Measurements from ENCODE around the gene DUT. TPM values are rescaled to one million over a fixed set of nuclear protein-coding genes. Genes with fewer than 3 reads are reported as not detected.
A peak's percentile ranks its signal among the peaks of the same experiment; 100 is the strongest.
"Not testable (repeated sequence)": the region's sequence is repeated elsewhere in the genome, so short reads cannot be mapped to it uniquely, and the experiment has no call there.

DUT gene
- total RNA-seq, 1 donor from 2014 or later, result 140 TPM

GRCh38 chr15:48326180-48326579 is 5.0 kb upstream of the DUT start:
- not testable (repeated sequence) for DNase-seq (ENCODE audit: extremely low read depth, low read depth, low spot score)

DNA sequence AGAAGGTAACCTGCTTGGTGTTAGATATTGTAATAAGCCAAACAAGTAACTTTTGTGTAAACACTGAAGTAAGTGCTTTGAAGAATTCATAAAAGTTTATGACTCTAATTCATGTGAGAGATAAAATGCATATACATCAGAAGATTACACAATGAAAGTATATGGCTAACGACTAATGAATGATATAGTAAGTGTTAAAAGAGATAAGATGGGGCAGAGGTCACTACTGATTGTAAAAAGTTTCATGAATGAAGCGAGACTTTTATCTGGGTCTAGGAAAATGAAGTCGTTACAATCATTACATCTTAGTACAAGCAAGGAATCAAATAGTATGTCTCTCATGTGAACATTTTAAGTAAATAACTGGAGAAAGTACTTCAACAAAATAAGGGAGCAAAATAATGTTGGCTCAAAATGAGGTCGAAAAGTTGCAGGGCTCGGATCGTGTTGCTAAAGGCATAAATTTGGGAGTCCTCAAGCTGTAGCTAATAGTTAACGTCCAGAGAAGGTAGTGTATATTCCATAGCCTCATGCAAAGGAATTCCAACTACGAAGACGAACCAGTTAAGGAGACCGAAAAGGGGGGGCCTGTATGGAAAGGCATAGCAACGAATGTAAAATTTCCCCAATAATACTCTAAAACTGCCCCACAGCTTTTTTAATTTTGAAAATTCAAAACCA is 984 bp upstream of the DUT start:
- no peak for DNase-seq (ENCODE audit: extremely low read depth, low read depth, low spot score)

DNA sequence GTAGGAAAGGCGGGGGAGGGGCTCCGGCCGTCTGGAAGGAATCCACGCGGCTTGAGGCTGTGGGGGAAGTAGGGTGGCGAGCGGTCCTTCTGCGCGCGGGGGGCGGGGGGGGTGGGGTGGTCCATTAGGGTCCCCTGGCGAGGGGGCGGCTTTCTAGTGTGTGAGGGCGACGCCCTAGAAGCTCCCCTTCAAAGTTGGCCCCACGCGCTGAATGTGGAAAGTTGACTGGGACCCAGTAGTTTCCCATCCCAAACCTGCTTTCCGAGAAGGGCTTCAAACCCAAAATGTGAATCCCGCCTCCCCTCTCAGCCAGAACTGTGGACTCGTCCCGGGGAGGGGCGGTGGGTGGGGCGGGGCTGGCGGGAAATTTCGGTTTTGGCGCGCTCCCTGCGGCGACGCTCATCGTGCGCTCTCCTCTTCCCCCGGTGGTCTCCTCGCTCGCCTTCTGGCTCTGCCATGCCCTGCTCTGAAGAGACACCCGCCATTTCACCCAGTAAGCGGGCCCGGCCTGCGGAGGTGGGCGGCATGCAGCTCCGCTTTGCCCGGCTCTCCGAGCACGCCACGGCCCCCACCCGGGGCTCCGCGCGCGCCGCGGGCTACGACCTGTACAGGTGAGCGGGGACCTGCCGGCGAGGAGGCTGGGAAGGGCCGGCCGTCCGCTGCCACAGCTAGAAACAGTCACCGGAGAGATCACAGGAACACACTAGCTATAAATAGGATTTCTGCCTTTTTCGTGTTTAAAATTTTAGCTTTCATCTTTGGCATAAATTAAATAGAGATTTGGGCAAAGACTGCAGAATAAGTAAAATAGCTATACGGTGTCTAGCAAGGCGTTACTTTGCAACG is 790 bp downstream of the DUT start:
- no peak for DNase-seq (ENCODE audit: extremely low read depth, low read depth, low spot score)

- DNase-seq (ENCODE audit: extremely low read depth, low read depth, low spot score), result no peak
Measured at GRCh38 chr15:48332642-48333034, 1.4 kb downstream of the DUT start.

DNA sequence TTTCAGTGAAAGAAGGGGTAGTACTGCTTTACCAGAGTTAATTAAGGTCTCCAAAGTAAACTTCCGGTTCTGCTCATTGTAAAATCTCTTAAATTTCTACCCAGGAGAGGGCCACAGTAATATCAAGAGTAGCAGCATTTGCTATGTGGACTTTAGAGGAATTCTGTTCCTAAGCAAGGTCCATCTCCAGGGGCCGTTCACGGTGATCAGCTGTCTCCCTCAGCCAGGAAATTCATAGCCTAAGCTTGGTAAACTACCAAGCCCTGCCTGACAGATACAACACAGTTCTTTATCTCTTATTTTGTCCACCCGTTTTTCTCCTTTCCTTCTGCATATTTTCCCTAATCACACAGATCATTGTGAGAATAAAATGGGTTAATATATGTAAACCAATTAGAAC is 2.3 kb downstream of the DUT start:
- DNase-seq (ENCODE audit: extremely low read depth, low read depth, low spot score), result no peak

DNA sequence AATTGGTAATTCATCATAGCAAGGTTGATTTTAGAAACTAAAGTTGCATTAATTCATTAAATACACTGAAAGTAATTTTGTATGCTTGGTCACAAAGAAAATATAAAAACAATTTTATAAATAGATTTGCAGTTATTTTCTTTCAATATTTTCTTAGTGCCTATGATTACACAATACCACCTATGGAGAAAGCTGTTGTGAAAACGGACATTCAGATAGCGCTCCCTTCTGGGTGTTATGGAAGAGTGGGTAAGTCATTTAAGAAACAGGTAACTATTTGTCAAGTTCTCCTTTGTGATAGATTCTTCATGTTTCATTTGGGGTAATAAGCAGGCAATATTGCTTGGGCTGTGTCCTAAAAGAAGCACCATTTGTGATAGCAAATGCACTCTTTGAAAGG is 3.0 kb downstream of the DUT start:
- no peak for DNase-seq (ENCODE audit: extremely low read depth, low read depth, low spot score)

- no peak for DNase-seq (ENCODE audit: extremely low read depth, low read depth, low spot score)
Measured at GRCh38 chr15:48336940-48337339, 5.7 kb downstream of the DUT start.

DNA sequence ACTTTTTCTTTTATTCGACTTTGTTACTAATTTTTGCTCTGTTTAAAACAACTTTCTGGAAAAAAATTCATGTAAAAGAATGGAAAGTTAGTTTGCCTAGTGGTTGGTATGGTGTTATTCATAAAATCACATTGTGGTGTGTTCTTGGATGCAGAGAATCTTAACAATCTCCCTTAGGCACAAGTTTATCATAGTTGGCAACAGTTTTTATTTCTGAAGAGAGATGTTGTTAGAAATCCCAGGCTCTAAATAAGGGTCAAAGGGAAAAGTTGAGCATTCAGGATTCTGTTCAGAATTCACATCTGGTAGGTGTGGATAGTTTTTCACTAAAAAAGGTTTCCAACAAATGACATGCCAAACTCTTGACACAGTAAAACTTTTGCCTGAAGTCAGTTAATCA is 6.4 kb downstream of the DUT start:
- DNase-seq (ENCODE audit: extremely low read depth, low read depth, low spot score), result no peak

DNA sequence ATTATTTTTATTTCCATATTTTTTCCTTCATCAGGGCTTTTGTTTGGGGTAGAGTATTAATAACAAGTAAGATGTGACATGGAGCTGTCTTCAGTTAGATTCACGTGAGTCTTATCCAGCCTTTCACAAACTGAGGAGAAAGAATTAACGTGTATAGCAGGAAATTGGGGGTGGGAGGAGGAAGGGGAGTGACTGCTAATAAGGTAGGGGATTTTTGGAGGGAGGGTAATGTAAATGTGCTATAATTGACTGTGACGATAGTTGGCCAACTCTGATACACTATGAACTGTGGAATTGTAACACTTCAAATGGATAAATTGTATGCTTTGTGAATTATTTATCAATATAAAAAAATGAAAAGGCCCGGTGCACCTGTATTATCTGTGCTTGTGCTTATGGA is 8.9 kb downstream of the DUT start:
- no peak for DNase-seq (ENCODE audit: extremely low read depth, low read depth, low spot score)

GRCh38 chr15:48343865-48344264 is 12.6 kb downstream of the DUT start:
- no peak for DNase-seq (ENCODE audit: extremely low read depth, low read depth, low spot score)

GRCh38 chr15:48345516-48345915 is 14.3 kb downstream of the DUT start:
- no peak for DNase-seq (ENCODE audit: extremely low read depth, low read depth, low spot score)

GRCh38 chr15:48352474-48353072 is 21.3 kb downstream of the DUT start:
- DNase-seq (ENCODE audit: extremely low read depth, low read depth, low spot score), result peak; percentile 58

DNA sequence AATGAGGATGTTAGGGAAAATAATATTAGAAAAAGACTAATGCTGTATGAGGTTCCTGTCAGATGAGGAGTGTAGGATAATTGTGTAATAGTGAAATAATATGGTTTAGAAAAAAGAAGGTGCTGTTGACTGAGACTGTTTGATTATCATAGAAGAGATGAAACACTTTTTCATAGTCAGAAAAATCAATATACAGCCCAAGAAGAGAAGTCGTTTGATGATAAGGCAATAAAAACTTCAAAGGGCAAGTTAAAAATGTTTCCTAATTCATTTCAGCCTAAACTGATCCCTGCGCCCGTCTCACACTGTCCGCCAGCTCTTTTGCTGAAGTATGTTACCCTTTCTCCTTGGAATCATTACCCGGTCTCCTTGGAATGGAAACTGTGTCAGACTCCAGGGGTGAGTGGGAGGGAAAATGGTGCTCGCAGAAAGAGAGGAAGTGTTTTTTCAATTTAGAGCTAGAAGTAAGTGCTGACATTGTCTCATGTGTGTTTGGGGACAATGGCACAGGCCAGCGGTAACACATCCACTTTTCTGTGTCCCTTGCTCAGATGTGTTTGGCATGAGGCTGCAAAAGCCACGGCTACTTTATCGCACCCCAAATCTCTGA is 23.6 kb downstream of the DUT start:
- DNase-seq (ENCODE audit: extremely low read depth, low read depth, low spot score), result no peak

- no peak for DNase-seq (ENCODE audit: extremely low read depth, low read depth, low spot score)
Measured at GRCh38 chr15:48355377-48355776, 24.1 kb downstream of the DUT start.

GRCh38 chr15:48358229-48359152 is 27.3 kb downstream of the DUT start:
- DNase-seq (ENCODE audit: extremely low read depth, low read depth, low spot score), result no peak

DNA sequence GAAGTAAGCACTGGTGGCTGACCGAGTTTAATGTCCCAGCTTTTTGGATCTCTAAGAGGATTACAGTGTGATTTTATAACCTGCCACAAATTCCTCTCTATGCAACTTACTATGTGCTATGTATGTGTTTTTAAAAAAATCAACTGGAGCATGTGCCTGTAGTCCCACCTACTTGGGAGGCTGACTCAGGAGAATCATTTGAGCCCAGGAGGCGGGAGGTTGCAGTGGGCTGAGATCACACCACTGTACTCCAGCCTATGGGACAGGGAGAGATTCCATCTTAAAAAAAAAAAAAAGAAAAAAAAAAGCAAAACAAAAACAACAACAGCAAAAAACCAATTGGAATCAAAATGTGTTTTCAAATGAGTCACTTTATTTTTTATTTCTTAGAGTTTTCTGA is 29.6 kb downstream of the DUT start:
- DNase-seq (ENCODE audit: extremely low read depth, low read depth, low spot score), result no peak

DNA sequence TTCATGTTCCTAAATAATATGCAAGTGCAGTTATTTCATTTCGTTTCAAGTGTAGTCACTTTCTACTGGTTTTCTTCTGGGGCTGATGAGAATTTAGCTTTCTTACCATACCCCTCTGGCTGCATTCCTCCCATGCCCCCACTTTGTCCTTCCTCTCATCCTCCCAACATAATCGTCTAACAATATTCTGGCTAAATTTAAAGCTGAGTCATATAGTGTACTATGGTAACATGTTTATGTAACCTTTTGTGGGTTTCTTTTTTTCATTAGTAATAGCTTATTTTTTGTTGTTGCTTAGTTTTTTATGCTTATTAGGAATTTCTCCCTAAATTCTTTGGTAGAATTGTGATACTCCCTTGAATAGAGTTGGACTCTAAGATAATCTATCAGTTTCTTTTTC is 30.5 kb downstream of the DUT start:
- DNase-seq (ENCODE audit: extremely low read depth, low read depth, low spot score), result no peak

GRCh38 chr15:48363474-48363873 is 32.2 kb downstream of the DUT start:
- no peak for DNase-seq (ENCODE audit: extremely low read depth, low read depth, low spot score)

DNA sequence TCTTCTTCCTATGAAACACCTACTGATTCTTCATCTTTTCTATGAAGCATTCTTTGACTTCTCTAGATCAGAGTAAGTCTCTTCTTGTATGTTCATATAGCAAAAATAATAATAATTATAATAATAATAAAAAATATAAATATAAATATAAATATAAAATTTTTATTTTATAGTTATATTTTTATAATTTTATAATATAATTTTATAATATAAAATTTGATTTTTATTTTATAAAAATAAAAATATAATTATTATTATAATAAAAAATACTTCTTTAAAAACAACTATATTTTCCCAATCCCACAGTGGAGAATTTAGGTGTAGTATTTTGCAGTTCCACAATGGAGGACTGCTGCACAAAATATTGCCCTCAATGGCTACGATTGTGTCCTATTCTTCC is 34.3 kb downstream of the DUT start:
- DNase-seq (ENCODE audit: extremely low read depth, low read depth, low spot score), result no peak

- no peak for DNase-seq (ENCODE audit: extremely low read depth, low read depth, low spot score)
Measured at GRCh38 chr15:48366584-48367312, 35.5 kb downstream of the DUT start.

Data from glomerular endothelial cell (primary cell).